ENCODE data around the gene KIAA1217.
"Not testable (repeated sequence)": the region's sequence is repeated elsewhere in the genome, so short reads cannot be mapped to it uniquely, and the experiment has no call there.

The KIAA1217 gene

DNA sequence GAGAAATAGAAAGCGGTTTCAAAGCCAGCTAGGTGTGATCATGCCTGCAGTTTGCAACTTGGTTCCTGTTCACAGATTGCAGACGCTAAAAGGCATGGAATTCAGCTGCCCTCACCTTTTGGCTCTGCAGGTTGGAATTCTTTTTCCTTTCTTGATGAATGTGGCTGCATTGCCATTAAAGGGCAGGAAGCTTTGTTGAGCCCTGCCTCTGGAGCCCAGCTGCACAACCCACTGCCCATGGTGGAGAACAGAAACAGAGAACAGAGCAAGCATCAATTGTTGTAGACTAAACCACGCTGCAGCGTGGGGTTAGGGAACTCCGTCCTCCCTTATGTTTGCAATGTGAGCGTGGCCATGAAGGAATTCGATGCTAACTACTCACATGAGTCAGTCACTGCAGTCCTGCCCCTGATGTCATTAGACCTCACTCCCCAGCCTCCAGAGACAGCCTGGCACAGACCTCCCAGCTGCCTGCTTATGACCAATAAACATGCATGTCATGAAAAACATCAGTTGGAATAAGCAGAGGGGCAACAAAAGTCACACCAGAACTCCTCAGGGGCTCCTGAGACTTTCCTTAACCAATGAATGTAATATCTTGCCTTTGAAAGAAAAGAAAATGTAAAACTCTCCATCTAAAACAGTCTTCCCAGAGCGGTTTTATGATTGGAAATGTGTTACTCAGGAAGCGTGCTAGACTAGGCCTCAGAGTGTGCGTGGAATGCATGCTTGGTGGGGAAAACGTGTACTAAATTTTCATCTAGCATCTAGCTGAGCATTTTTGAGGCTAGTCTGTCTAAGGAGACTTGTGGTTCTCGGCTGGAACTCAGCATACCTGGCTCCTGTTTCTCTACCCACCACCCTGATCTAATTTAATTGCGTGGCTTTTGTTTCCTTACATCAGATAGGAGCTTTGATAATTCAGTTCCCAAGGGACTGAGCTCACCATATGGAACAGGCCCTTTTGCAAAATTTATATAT is 232.2 kb downstream of the KIAA1217 start:
- H3K4me1 ChIP-seq (ENCODE audit: control insufficient read depth, insufficient read depth, low read length) = no peaks in the 10 kb centered on the region
- no peak overlapping the region for H3K27ac ChIP-seq (ENCODE audit: low read length)
- no peak overlapping the region for H3K9ac ChIP-seq (ENCODE audit: low read length in 2 of 2)
- H3K9me3 ChIP-seq (ENCODE audit: control insufficient read depth in 2 of 2, low read length in 2 of 2) = no peaks in the 10 kb centered on the region
- no peak overlapping the region for H3K4me3 ChIP-seq (ENCODE audit: low read length in 2 of 2)
- H3K27me3 ChIP-seq (ENCODE audit: control insufficient read depth in 1 of 2, insufficient read depth in 2 of 2, low read length in 2 of 2) = no peaks in the 10 kb centered on the region
- peaks cover 4 to 6% of the 10 kb centered on the region in 2 donors for H3K36me3 ChIP-seq (ENCODE audit: control insufficient read depth in 2 of 2, insufficient read depth in 2 of 2, low read length in 2 of 2)

GRCh38 chr10:24442234-24442633 is 233.3 kb downstream of the KIAA1217 start:
- no peaks in the 10 kb centered on the region for H3K9me3 ChIP-seq (ENCODE audit: control insufficient read depth in 2 of 2, low read length in 2 of 2)
- H3K9ac ChIP-seq (ENCODE audit: low read length in 2 of 2) = no peak overlapping the region
- no peak overlapping the region for H3K4me3 ChIP-seq (ENCODE audit: low read length in 2 of 2)
- H3K27me3 ChIP-seq (ENCODE audit: control insufficient read depth in 1 of 2, insufficient read depth in 2 of 2, low read length in 2 of 2) = no peaks in the 10 kb centered on the region
- H3K36me3 ChIP-seq (ENCODE audit: control insufficient read depth in 2 of 2, insufficient read depth in 2 of 2, low read length in 2 of 2) = peaks cover 4 to 6% of the 10 kb centered on the region in 2 donors
- no peak overlapping the region for H3K27ac ChIP-seq (ENCODE audit: low read length)
- H3K4me1 ChIP-seq (ENCODE audit: control insufficient read depth, insufficient read depth, low read length) = no peaks in the 10 kb centered on the region

DNA sequence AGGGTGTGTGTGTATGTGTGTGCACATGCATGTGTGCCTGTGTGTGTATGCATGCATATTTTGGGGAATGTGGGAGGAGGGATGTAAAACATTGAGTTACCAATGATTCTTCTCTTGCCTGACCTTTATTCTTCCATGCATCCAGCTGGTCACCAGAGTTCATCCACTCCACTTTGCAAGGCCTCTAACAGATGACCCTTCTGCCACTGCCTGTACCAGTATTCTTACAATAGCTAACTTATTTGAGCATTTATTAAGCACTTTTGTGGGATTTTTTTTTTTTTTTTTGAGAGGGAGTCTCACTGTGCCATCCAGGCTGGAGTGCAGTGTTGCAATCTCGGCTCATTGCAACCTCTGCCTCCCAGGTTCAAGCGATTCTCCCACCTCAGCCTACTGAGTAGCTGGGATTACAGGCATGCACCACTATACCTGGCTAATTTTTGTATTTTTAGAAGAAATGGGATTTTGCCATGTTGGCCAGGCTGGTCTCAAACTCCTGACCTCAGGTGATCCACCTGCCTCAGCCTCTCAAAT is 233.8 kb downstream of the KIAA1217 start:
- not testable (repeated sequence) for H3K9ac ChIP-seq (ENCODE audit: low read length in 2 of 2)

GRCh38 chr10:24444337-24444736 is 235.4 kb downstream of the KIAA1217 start:
- no peaks in the 10 kb centered on the region for H3K27me3 ChIP-seq (ENCODE audit: control insufficient read depth in 1 of 2, insufficient read depth in 2 of 2, low read length in 2 of 2)
- H3K4me3 ChIP-seq (ENCODE audit: low read length in 2 of 2) = no peak overlapping the region
- H3K9ac ChIP-seq (ENCODE audit: low read length in 2 of 2) = no peak overlapping the region
- peaks cover 0 to 3% of the 10 kb centered on the region in 2 donors for H3K36me3 ChIP-seq (ENCODE audit: control insufficient read depth in 2 of 2, insufficient read depth in 2 of 2, low read length in 2 of 2)
- no peaks in the 10 kb centered on the region for H3K4me1 ChIP-seq (ENCODE audit: control insufficient read depth, insufficient read depth, low read length)
- H3K9me3 ChIP-seq (ENCODE audit: control insufficient read depth in 2 of 2, low read length in 2 of 2) = no peaks in the 10 kb centered on the region
- no peak overlapping the region for H3K27ac ChIP-seq (ENCODE audit: low read length)

More for the DNA sequence above, 233.8 kb downstream of the KIAA1217 start:
- not testable (repeated sequence) for H3K4me3 ChIP-seq (ENCODE audit: low read length in 2 of 2); H3K4me1 ChIP-seq (ENCODE audit: control insufficient read depth, insufficient read depth, low read length); H3K27ac ChIP-seq (ENCODE audit: low read length); H3K9me3 ChIP-seq (ENCODE audit: control insufficient read depth in 2 of 2, low read length in 2 of 2); H3K27me3 ChIP-seq (ENCODE audit: control insufficient read depth in 1 of 2, insufficient read depth in 2 of 2, low read length in 2 of 2); H3K36me3 ChIP-seq (ENCODE audit: control insufficient read depth in 2 of 2, insufficient read depth in 2 of 2, low read length in 2 of 2)

GRCh38 chr10:24445958-24446357 is 237.0 kb downstream of the KIAA1217 start:
- not testable (repeated sequence) for H3K9ac ChIP-seq (ENCODE audit: low read length in 2 of 2); H3K36me3 ChIP-seq (ENCODE audit: control insufficient read depth in 2 of 2, insufficient read depth in 2 of 2, low read length in 2 of 2); H3K27ac ChIP-seq (ENCODE audit: low read length)

GRCh38 chr10:24446739-24447138 is 237.8 kb downstream of the KIAA1217 start:
- Histone ChIP-seq H3K9me3 (ENCODE audit: control insufficient read depth in 2 of 2, low read length in 2 of 2) (no peaks in the 10 kb centered on the region), H3K27me3 (ENCODE audit: control insufficient read depth in 1 of 2, insufficient read depth in 2 of 2, low read length in 2 of 2) (no peaks in the 10 kb centered on the region), H3K4me1 (ENCODE audit: control insufficient read depth, insufficient read depth, low read length) (no peaks in the 10 kb centered on the region), H3K9ac (ENCODE audit: low read length in 2 of 2) (no peak overlapping the region), H3K27ac (ENCODE audit: low read length) (no peak overlapping the region), H3K4me3 (ENCODE audit: low read length in 2 of 2) (no peak overlapping the region), H3K36me3 (ENCODE audit: control insufficient read depth in 2 of 2, insufficient read depth in 2 of 2, low read length in 2 of 2) (no peaks in the 10 kb centered on the region)

More at GRCh38 chr10:24445958-24446357, 237.0 kb downstream of the KIAA1217 start:
- H3K27me3 ChIP-seq (ENCODE audit: control insufficient read depth in 1 of 2, insufficient read depth in 2 of 2, low read length in 2 of 2); H3K4me3 ChIP-seq (ENCODE audit: low read length in 2 of 2); H3K4me1 ChIP-seq (ENCODE audit: control insufficient read depth, insufficient read depth, low read length); H3K9me3 ChIP-seq (ENCODE audit: control insufficient read depth in 2 of 2, low read length in 2 of 2): not testable (repeated sequence)

DNA sequence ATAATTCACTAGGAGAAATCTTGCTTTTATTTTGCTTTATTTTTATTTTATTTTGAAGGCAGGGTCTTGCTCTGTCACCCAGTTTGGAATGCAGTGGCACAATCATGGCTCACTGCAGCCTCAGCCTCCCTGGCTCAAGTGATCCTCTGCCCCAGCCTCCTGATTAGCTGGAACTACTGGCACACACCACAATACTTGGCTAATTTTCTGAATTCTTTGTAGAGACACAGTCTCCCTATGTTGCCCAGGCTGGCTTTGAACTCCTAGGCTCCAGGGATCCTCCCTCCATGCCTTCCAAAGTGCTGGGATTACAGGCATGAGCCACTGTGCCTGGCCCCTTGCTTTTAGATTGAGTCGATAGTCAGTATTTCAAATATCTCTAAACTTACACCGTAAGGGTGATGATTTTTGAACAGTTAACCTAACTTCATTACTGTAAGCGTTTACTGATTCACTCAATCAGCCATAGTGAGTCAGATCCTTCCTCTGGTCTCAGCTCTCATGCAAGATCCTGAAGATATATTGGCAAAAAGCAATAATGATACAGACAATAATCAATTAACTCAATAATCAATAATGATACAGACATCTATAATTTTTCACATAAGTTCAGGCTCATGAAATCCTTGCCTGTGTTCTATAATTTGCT is 239.5 kb downstream of the KIAA1217 start:
- Histone ChIP-seq H3K36me3 (ENCODE audit: control insufficient read depth in 2 of 2, insufficient read depth in 2 of 2, low read length in 2 of 2) (no peaks in the 10 kb centered on the region), H3K9me3 (ENCODE audit: control insufficient read depth in 2 of 2, low read length in 2 of 2) (no peaks in the 10 kb centered on the region), H3K9ac (ENCODE audit: low read length in 2 of 2) (no peak overlapping the region), H3K4me1 (ENCODE audit: control insufficient read depth, insufficient read depth, low read length) (no peaks in the 10 kb centered on the region), H3K27ac (ENCODE audit: low read length) (no peak overlapping the region), H3K4me3 (ENCODE audit: low read length in 2 of 2) (no peak overlapping the region), H3K27me3 (ENCODE audit: control insufficient read depth in 1 of 2, insufficient read depth in 2 of 2, low read length in 2 of 2) (no peaks in the 10 kb centered on the region)

GRCh38 chr10:24449321-24449740 is 240.4 kb downstream of the KIAA1217 start:
- Histone ChIP-seq H3K36me3 (ENCODE audit: control insufficient read depth in 2 of 2, insufficient read depth in 2 of 2, low read length in 2 of 2) (no peaks in the 10 kb centered on the region), H3K27ac (ENCODE audit: low read length) (no peak overlapping the region), H3K27me3 (ENCODE audit: control insufficient read depth in 1 of 2, insufficient read depth in 2 of 2, low read length in 2 of 2) (no peaks in the 10 kb centered on the region), H3K9ac (ENCODE audit: low read length in 2 of 2) (no peak overlapping the region), H3K4me1 (ENCODE audit: control insufficient read depth, insufficient read depth, low read length) (no peaks in the 10 kb centered on the region), H3K4me3 (ENCODE audit: low read length in 2 of 2) (no peak overlapping the region), H3K9me3 (ENCODE audit: control insufficient read depth in 2 of 2, low read length in 2 of 2) (no peaks in the 10 kb centered on the region)

DNA sequence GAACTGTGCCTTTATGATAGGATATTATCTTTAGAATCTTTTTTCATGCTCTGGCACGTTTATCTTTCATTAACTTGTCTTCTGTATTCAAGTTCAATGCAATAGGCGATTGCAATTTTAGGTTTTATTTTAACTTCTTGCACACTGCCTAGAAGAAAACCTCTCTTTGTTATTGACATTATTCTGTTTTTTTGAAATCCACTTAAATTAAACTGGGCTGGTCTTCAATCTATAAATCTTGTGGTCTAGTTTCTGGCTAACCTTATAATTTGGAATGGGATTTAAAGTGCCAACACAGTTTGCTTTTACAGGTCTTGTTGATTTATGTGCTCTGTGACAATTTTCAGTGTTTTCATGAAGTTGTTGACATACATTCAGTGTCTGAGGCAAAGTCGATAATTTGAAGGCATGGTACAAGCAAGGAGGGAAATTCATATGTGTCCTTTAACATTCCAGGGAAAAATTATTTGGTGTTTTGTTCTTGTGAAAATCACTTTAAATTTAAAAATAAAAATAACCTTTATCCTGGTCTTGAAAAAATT is 240.9 kb downstream of the KIAA1217 start:
- Histone ChIP-seq H3K27me3 (ENCODE audit: control insufficient read depth in 1 of 2, insufficient read depth in 2 of 2, low read length in 2 of 2) (no peaks in the 10 kb centered on the region), H3K9ac (ENCODE audit: low read length in 2 of 2) (no peak overlapping the region), H3K27ac (ENCODE audit: low read length) (no peak overlapping the region), H3K36me3 (ENCODE audit: control insufficient read depth in 2 of 2, insufficient read depth in 2 of 2, low read length in 2 of 2) (no peaks in the 10 kb centered on the region), H3K4me3 (ENCODE audit: low read length in 2 of 2) (no peak overlapping the region), H3K9me3 (ENCODE audit: control insufficient read depth in 2 of 2, low read length in 2 of 2) (no peaks in the 10 kb centered on the region), H3K4me1 (ENCODE audit: control insufficient read depth, insufficient read depth, low read length) (no peaks in the 10 kb centered on the region)

GRCh38 chr10:24451325-24451820 is 242.4 kb downstream of the KIAA1217 start:
- Histone ChIP-seq H3K27me3 (ENCODE audit: control insufficient read depth in 1 of 2, insufficient read depth in 2 of 2, low read length in 2 of 2) (no peaks in the 10 kb centered on the region), H3K27ac (ENCODE audit: low read length) (no peak overlapping the region), H3K9me3 (ENCODE audit: control insufficient read depth in 2 of 2, low read length in 2 of 2) (no peaks in the 10 kb centered on the region), H3K9ac (ENCODE audit: low read length in 2 of 2) (no peak overlapping the region), H3K4me1 (ENCODE audit: control insufficient read depth, insufficient read depth, low read length) (no peaks in the 10 kb centered on the region), H3K4me3 (ENCODE audit: low read length in 2 of 2) (no peak overlapping the region), H3K36me3 (ENCODE audit: control insufficient read depth in 2 of 2, insufficient read depth in 2 of 2, low read length in 2 of 2) (no peaks in the 10 kb centered on the region)
